Measurements from ENCODE around the gene CNOT4.
A peak's percentile ranks its signal among the peaks of the same experiment; 100 is the strongest.
"Not testable (repeated sequence)": the region's sequence is repeated elsewhere in the genome, so short reads cannot be mapped to it uniquely, and the experiment has no call there.

CNOT4 gene

GRCh38 chr7:135355377-135356048 lies 154.4 kb downstream of the CNOT4 start:
- DNase-seq, result no peak

GRCh38 chr7:135353832-135354231 lies 156.1 kb downstream of the CNOT4 start:
- DNase-seq, result no peak

GRCh38 chr7:135352285-135352684 lies 157.6 kb downstream of the CNOT4 start:
- DNase-seq, result no peak

- DNase-seq, result not testable (repeated sequence)
Measured at GRCh38 chr7:135351070-135351469, 158.8 kb downstream of the CNOT4 start.

- DNase-seq, result no peak
Measured at GRCh38 chr7:135349746-135350145, 160.2 kb downstream of the CNOT4 start.

GRCh38 chr7:135348493-135348892 lies 161.4 kb downstream of the CNOT4 start:
- DNase-seq, result no peak

GRCh38 chr7:135343361-135343760 lies 166.5 kb downstream of the CNOT4 start:
- no peak for DNase-seq

GRCh38 chr7:135342887-135343286 lies 167.0 kb downstream of the CNOT4 start:
- DNase-seq, result no peak

GRCh38 chr7:135341049-135341448 lies 168.9 kb downstream of the CNOT4 start:
- DNase-seq, result no peak

- no peak for DNase-seq
Measured at GRCh38 chr7:135337977-135338550, 171.8 kb downstream of the CNOT4 start.

GRCh38 chr7:135337506-135337905 lies 172.4 kb downstream of the CNOT4 start:
- DNase-seq, result no peak

- DNase-seq, result peak in 1 of 2 experiments; percentile 10
Measured at GRCh38 chr7:135335628-135336139, 174.2 kb downstream of the CNOT4 start.

GRCh38 chr7:135334830-135335543 lies 174.9 kb downstream of the CNOT4 start:
- no peak for DNase-seq

- DNase-seq, result no peak
Measured at GRCh38 chr7:135333946-135334345, 176.0 kb downstream of the CNOT4 start.

- DNase-seq, result no peak
Measured at GRCh38 chr7:135333200-135333599, 176.7 kb downstream of the CNOT4 start.

- no peak for DNase-seq
Measured at GRCh38 chr7:135330088-135330487, 179.8 kb downstream of the CNOT4 start.

GRCh38 chr7:135328526-135328925 lies 181.4 kb downstream of the CNOT4 start:
- no peak for DNase-seq

- no peak for DNase-seq
Measured at GRCh38 chr7:135328053-135328452, 181.8 kb downstream of the CNOT4 start.

- no peak for DNase-seq
Measured at GRCh38 chr7:135327458-135327857, 182.4 kb downstream of the CNOT4 start.

- DNase-seq, result no peak
Measured at GRCh38 chr7:135326636-135327280, 183.1 kb downstream of the CNOT4 start.

- DNase-seq, result no peak
Measured at GRCh38 chr7:135322571-135323340, 187.1 kb downstream of the CNOT4 start.

- no peak for DNase-seq
Measured at GRCh38 chr7:135321556-135321955, 188.3 kb downstream of the CNOT4 start.

GRCh38 chr7:135320953-135321352 lies 188.9 kb downstream of the CNOT4 start:
- DNase-seq, result not testable (repeated sequence)
